HCEC 1CT (cell line): ENCODE data around the gene DOCK3.
"Not testable (repeated sequence)": the region's sequence is repeated elsewhere in the genome, so short reads cannot be mapped to it uniquely, and the experiment has no call there.

Experiments used
- DNase-seq: peaks from one replicate; pipeline ENCODE4 v3.0.0-alpha.2; 2017

The DOCK3 gene

GRCh38 chr3:50806031-50806430 lies 131.3 kb downstream of the DOCK3 start:
- no peak for DNase-seq

GRCh38 chr3:50806806-50807205 lies 132.1 kb downstream of the DOCK3 start:
- no peak for DNase-seq

- no peak for DNase-seq
These were observed 132.5 kb downstream of the DOCK3 start for GRCh38 chr3:50807266-50807665.

GRCh38 chr3:50811893-50812292 lies 137.2 kb downstream of the DOCK3 start:
- DNase-seq, result no peak

DNA sequence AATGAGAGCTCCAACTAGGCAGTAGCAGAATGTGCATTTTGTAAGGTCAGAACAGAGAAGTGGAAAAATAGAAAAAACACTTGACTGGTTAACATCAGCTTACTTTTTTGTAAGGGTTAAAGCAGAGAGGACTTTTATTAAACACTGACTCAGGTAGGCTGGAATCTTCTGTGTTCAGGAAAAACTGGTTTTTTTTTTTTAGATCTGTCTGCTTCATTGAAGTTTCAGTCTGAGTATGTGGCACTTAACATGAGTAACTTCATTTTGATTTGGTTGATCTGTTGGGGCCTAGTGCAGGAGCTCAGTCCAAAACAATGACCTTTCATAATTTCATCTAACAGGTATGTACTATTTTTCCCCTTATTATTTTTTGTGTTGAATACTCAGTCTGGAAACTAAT lies 141.1 kb downstream of the DOCK3 start:
- no peak for DNase-seq

DNA sequence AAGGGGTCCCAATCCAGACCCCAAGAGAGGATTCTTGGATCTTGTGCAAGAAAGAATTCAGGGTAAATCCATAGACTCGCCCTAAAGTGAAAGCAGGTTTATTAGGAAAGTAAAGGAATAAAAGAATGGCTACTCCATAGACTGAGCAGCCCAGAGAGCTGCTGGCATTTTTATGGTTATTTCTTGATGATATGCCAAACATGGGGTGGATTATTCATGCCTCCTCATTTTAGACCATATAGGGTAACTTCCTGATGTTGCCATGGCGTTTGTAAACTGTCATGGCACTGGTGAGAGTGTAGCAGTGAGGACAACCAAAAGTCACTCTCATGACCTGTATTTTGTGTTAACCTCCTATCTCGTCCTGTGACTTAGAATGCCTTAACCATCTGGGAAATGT lies 142.2 kb downstream of the DOCK3 start:
- no peak for DNase-seq

DNA sequence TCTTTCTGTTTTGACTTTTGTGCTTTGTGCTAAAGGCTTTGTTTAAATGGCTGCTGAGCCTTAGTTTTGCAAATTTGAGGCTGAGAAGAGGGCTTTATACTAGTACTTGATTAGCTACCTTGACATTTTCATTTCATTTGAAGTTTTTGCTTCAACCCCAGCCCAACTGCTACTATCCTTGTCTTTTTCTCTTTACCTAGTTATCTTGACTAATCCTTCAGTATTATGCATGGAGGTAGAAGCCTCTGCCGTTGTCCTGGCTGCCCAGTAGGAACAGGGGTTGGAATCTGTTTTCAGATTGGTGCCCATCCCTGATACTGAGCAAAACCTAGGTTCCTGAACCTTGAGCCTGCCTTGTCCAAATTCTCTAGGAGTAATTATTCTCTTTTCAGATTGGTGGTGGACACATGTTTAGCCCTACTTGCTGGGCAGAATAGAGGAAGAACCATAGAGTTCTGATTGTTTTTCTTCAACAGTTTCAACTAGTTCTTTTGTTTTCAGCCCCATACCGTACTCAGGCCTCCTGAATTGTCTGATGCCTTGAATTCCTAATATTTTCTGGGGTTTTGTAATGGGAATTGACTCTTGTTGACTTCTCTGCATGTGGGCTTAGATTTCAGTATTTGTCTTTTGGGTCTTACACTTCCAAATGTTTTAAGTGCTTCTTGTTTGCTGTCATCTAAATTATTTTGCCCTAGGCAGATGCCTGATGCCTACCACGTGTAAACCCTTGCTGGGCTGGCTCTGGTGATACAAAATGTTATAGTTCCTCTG lies 143.2 kb downstream of the DOCK3 start:
- no peak for DNase-seq

- DNase-seq, result no peak
These were observed 145.2 kb downstream of the DOCK3 start for GRCh38 chr3:50819882-50820281.

DNA sequence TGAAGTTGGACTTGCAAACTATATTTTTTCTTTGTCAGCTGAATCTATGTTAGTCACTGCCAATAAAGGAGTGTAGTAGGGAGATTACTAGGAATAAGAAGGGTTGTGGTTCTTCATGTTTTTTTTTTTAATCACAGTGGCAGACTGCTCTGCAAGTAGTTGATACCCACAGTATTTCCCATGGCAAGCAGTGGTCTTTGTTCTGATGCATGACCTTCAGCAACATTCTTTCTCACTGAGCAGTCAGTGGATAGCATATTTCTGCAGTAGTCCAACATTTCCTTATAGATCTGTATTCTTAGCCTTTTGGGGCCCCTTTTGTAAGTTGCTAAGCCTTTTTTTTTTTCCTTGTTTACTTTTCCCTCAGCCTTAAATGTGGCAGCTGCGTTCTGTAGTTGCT lies 151.1 kb downstream of the DOCK3 start:
- DNase-seq, result no peak

GRCh38 chr3:50830451-50830850 lies 155.7 kb downstream of the DOCK3 start:
- DNase-seq, result no peak

- not testable (repeated sequence) for DNase-seq
These were observed 156.3 kb downstream of the DOCK3 start for GRCh38 chr3:50831009-50831408.

GRCh38 chr3:50840983-50841489 lies 166.3 kb downstream of the DOCK3 start:
- no peak for DNase-seq

- no peak for DNase-seq
These were observed 173.6 kb downstream of the DOCK3 start for GRCh38 chr3:50848308-50848707.

GRCh38 chr3:50850639-50851511 lies 176.1 kb downstream of the DOCK3 start:
- DNase-seq, result no peak

GRCh38 chr3:50853936-50854335 lies 179.2 kb downstream of the DOCK3 start:
- DNase-seq, result no peak

DNA sequence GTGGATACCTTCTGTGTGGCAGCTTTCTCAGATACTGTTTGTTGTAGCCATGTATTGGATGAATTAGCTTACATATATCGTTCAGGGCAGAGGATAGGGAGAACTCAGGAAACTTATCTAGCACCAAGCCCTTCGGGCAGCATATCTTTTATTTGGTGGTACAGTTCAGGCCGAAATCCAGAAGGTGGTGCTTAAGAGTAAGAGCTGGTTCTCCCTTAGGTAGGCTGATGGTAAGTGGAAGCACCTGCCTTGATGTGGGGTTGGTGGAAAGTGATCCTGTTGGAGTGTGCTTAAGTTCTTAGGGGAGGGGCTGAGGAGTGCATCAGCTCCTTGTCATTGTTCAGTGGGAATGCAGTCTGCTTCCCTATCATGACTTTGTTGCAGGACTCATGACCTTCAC lies 187.5 kb downstream of the DOCK3 start:
- DNase-seq, result no peak

- DNase-seq, result no peak
These were observed 198.8 kb downstream of the DOCK3 start for GRCh38 chr3:50873376-50874157.

DNA sequence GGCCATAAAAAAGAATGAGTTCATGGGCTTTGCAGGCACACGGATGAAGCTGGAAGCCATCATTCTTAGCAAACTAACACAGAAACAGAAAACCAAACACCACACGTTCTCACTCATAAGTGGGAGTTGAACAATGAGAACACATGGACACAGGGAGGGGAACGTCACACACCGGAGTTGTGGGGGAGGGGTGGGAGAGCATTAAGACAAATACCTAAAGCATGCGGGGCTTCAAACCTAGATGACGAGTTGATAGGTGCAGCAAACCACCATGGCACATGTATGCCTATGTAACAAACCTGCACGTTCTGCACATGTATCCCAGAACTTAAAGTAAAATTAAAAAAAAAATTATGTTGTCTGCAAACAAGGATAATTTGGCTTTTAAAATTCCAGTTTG lies 200.1 kb downstream of the DOCK3 start:
- DNase-seq, result not testable (repeated sequence)

DNA sequence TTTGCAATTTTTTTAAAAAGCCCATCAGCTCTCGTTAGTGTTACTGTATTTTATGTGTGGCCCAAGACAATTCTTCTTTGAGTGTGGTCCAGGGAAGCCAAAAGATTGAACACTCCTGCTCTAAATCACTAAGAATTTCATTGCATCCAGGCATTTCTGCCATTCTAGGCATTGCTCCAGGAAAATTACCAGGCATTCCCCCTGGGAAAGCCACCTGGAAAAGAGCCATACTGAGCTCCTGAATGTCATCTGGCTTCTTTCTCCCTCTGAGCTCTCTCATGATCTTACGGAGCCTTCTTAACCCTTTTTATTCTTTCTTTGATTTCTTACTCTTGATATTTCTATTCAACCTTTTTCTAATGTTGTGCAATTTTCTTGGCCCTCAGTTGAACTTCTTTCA lies 202.2 kb downstream of the DOCK3 start:
- DNase-seq, result no peak

DNA sequence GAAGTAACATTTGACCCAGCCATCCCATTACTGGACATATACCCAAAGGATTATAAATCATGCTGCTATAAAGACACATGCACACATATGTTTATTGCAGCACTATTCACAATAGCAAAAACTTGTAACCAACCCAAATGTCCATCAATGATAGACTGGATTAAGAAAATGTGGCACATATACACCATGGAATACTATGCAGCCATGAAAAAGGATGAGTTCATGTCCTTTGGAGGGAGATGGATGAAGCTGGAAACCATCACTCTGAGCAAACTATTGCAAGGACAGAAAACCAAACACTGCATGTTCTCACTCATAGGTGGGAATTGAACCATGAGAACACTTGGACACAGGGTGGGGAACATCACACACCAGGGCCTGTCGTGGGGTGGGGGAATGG lies 208.0 kb downstream of the DOCK3 start:
- not testable (repeated sequence) for DNase-seq

- no peak for DNase-seq
These were observed 209.0 kb downstream of the DOCK3 start for GRCh38 chr3:50883755-50884154.

- no peak for DNase-seq
These were observed 210.5 kb downstream of the DOCK3 start for GRCh38 chr3:50885070-50885850.
